HG02981 (cell line): ENCODE results near the gene HOXA11.

ENCODE experiments used
- ATAC-seq: cut with Tn5 transposase; IDR thresholded peaks from one replicate; pipeline ENCODE4 v1.9.1; 2021; ENCODE audit warnings: mild to moderate bottlenecking, moderate library complexity; ENCODE audit not compliant: unreplicated experiment

Gene HOXA11

GRCh38 chr7:27207348-27207985, 22.4 kb upstream of the HOXA11 start:
- ATAC-seq: no peak

GRCh38 chr7:27205325-27206280, 20.6 kb upstream of the HOXA11 start:
- ATAC-seq: no peak

GRCh38 chr7:27204851-27205322, 19.9 kb upstream of the HOXA11 start:
- no peak for ATAC-seq

GRCh38 chr7:27203964-27204594, 19.0 kb upstream of the HOXA11 start:
- no peak for ATAC-seq

- no peak for ATAC-seq
Observed at GRCh38 chr7:27203365-27203953, 18.4 kb upstream of the HOXA11 start.

- ATAC-seq: no peak
Observed at GRCh38 chr7:27202862-27203134, 17.8 kb upstream of the HOXA11 start.

GRCh38 chr7:27202018-27202861, 17.2 kb upstream of the HOXA11 start:
- ATAC-seq: no peak

- ATAC-seq: no peak
Observed at GRCh38 chr7:27201580-27202017, 16.6 kb upstream of the HOXA11 start.

GRCh38 chr7:27200761-27201579, 15.9 kb upstream of the HOXA11 start:
- ATAC-seq: no peak

GRCh38 chr7:27199849-27200760, 15.1 kb upstream of the HOXA11 start, which contains the start of gene HOXA13:
TSS of gene HOXA13 (minus strand) at chr7:27200091. CDS start at chr7:27200077, 14 bp downstream.
- no peak for ATAC-seq

- no peak for ATAC-seq
Observed at GRCh38 chr7:27198871-27199801, 14.1 kb upstream of the HOXA11 start.

- ATAC-seq: no peak
Observed at GRCh38 chr7:27198138-27198841, 13.3 kb upstream of the HOXA11 start.

- no peak for ATAC-seq
Observed at GRCh38 chr7:27197137-27198042, 12.4 kb upstream of the HOXA11 start.

GRCh38 chr7:27196287-27196767, 11.3 kb upstream of the HOXA11 start:
- no peak for ATAC-seq

GRCh38 chr7:27194686-27195379, 9.8 kb upstream of the HOXA11 start:
- no peak for ATAC-seq
